Left kidney (tissue), 8 donors: ENCODE data around the gene ZDHHC17. TPM values are rescaled to one million over a fixed set of nuclear protein-coding genes. Genes with fewer than 3 reads are reported as not detected.
"Not testable (repeated sequence)": the region's sequence is repeated elsewhere in the genome, so short reads cannot be mapped to it uniquely, and the experiment has no call there.

ENCODE experiments used
- DNase-seq: peaks from one replicate; pipeline ENCODE4 v3.0.0-alpha.2; 2013
- long read RNA-seq, 8 donors: transcript quantifications; one replicate each; lab custom pipeline, GENCODE V29; 2026
- polyA plus RNA-seq: library from polyadenylated mRNA; unstranded; fragments of 120-200 nt; gene quantifications from one replicate; pipeline ENCODE4 v1.2.1, GENCODE V29; 2013; ENCODE audit not compliant: insufficient read length

ZDHHC17 gene
- polyA plus RNA-seq, result 94.5 TPM
- long read RNA-seq, donor 1, full-length matches to known transcripts, result 5 of 5 reads
- long read RNA-seq, donor 1, partial matches to known transcripts, result 0 of 5 reads
- long read RNA-seq, donor 1, other reads (novel, unspliced or antisense), result 0 of 5 reads
- long read RNA-seq, donor 2, full-length matches to known transcripts, result 2 of 2 reads
- long read RNA-seq, donor 2, partial matches to known transcripts, result 0 of 2 reads
- long read RNA-seq, donor 2, other reads (novel, unspliced or antisense), result 0 of 2 reads
- long read RNA-seq, donor 3, full-length matches to known transcripts, result 5 of 10 reads
- long read RNA-seq, donor 3, partial matches to known transcripts, result 5 of 10 reads
- long read RNA-seq, donor 3, other reads (novel, unspliced or antisense), result 0 of 10 reads
- long read RNA-seq, donor 4, result 0 reads
- long read RNA-seq, donor 5, full-length matches to known transcripts, result 4 of 4 reads
- long read RNA-seq, donor 5, partial matches to known transcripts, result 0 of 4 reads
- long read RNA-seq, donor 5, other reads (novel, unspliced or antisense), result 0 of 4 reads
- long read RNA-seq, donor 6, full-length matches to known transcripts, result 1 of 1 reads
- long read RNA-seq, donor 6, partial matches to known transcripts, result 0 of 1 reads
- long read RNA-seq, donor 6, other reads (novel, unspliced or antisense), result 0 of 1 reads
- long read RNA-seq, donor 7, full-length matches to known transcripts, result 4 of 4 reads
- long read RNA-seq, donor 7, partial matches to known transcripts, result 0 of 4 reads
- long read RNA-seq, donor 7, other reads (novel, unspliced or antisense), result 0 of 4 reads
- long read RNA-seq, donor 8, full-length matches to known transcripts, result 1 of 1 reads
- long read RNA-seq, donor 8, partial matches to known transcripts, result 0 of 1 reads
- long read RNA-seq, donor 8, other reads (novel, unspliced or antisense), result 0 of 1 reads

- DNase-seq, result peak; percentile 94
These were observed at the start of gene ZDHHC17 for GRCh38 chr12:76763746-76764675. Gene ZDHHC17 (plus strand): TSS chr12:76764115. CDS start chr12:76764237, 122 bp downstream.

GRCh38 chr12:76714415-76714814 is 49.5 kb upstream of the ZDHHC17 start:
- DNase-seq, result no peak

GRCh38 chr12:76714861-76715260 is 49.1 kb upstream of the ZDHHC17 start:
- DNase-seq, result no peak

- DNase-seq, result no peak
These were observed 48.6 kb upstream of the ZDHHC17 start for GRCh38 chr12:76715332-76715731.

GRCh38 chr12:76717314-76717713 is 46.6 kb upstream of the ZDHHC17 start:
- no peak for DNase-seq

- DNase-seq, result no peak
These were observed 44.5 kb upstream of the ZDHHC17 start for GRCh38 chr12:76719171-76720041.

GRCh38 chr12:76720068-76720467 is 43.8 kb upstream of the ZDHHC17 start:
- no peak for DNase-seq

GRCh38 chr12:76726626-76727025 is 37.3 kb upstream of the ZDHHC17 start:
- no peak for DNase-seq

GRCh38 chr12:76732188-76732587 is 31.7 kb upstream of the ZDHHC17 start:
- not testable (repeated sequence) for DNase-seq

GRCh38 chr12:76737689-76738088 is 26.2 kb upstream of the ZDHHC17 start:
- not testable (repeated sequence) for DNase-seq

GRCh38 chr12:76738824-76739579 is 24.9 kb upstream of the ZDHHC17 start:
- no peak for DNase-seq

GRCh38 chr12:76739896-76740295 is 24.0 kb upstream of the ZDHHC17 start:
- DNase-seq, result no peak

GRCh38 chr12:76740501-76740900 is 23.4 kb upstream of the ZDHHC17 start:
- no peak for DNase-seq

GRCh38 chr12:76745343-76745742 is 18.6 kb upstream of the ZDHHC17 start:
- DNase-seq, result no peak

GRCh38 chr12:76746516-76746915 is 17.4 kb upstream of the ZDHHC17 start:
- no peak for DNase-seq

GRCh38 chr12:76747245-76747644 is 16.7 kb upstream of the ZDHHC17 start:
- no peak for DNase-seq

- DNase-seq, result no peak
These were observed 8.0 kb upstream of the ZDHHC17 start for GRCh38 chr12:76755829-76756379.

- DNase-seq, result no peak
These were observed 6.2 kb upstream of the ZDHHC17 start for GRCh38 chr12:76757694-76758093.

- no peak for DNase-seq
These were observed 1.3 kb upstream of the ZDHHC17 start for GRCh38 chr12:76762601-76762980.

GRCh38 chr12:76764856-76765255 is 941 bp downstream of the ZDHHC17 start:
- DNase-seq, result no peak
